H1 (cell line): ENCODE data around the gene MAGED4B. TPM values are rescaled to one million over a fixed set of nuclear protein-coding genes. Genes with fewer than 3 reads are reported as not detected.
A peak's percentile ranks its signal among the peaks of the same experiment; 100 is the strongest.

ENCODE experiments used
- CTCF ChIA-PET: fragments of 300-600 bp; sonication (Branson Sonifier 250); formaldehyde crosslinking; loops from one replicate; lab custom pipeline; 2021; ENCODE audit not compliant: partially characterized antibody; lab: Charles Lee
- POLR2A ChIA-PET: fragments of 300-600 bp; sonication (Branson Sonifier 250); formaldehyde crosslinking; loops from one replicate; lab custom pipeline; 2021; ENCODE audit warnings: inconsistent platforms; ENCODE audit not compliant: partially characterized antibody; lab: Charles Lee
- DNase-seq, 2 experiments: peaks; one replicate each; pipeline versions ENCODE4 v3.0.0 to v3.0.0-alpha.2; 2010 to 2022; ENCODE audit warnings: low spot score in 2 of 2, low read depth in 1 of 2, mixed read lengths in 1 of 2
- FAIRE-seq: peaks from 2 replicates; lab custom pipeline; 2011; peaks lifted over from hg19 to GRCh38; lab: Jason Lieb, UNC
- H2AFZ ChIP-seq: 2 replicates; pipeline ENCODE4 v1.8.1; 2012; ENCODE audit warnings: low read length, inconsistent platforms
- H2AK5ac ChIP-seq: 2 replicates; pipeline ENCODE4 v1.6.1; 2013; ENCODE audit warnings: low read depth, low read length
- H2BK120ac ChIP-seq: replicated peaks from 2 replicates; pipeline ENCODE3; 2013; ENCODE audit warnings: low read depth, low read length, inconsistent platforms
- H2BK12ac ChIP-seq: 2 replicates; pipeline ENCODE4 v1.6.1; 2013; ENCODE audit warnings: low read depth, low read length
- H2BK15ac ChIP-seq: 2 replicates; pipeline ENCODE4 v1.6.1; 2013; ENCODE audit warnings: low read length
- H2BK20ac ChIP-seq: 2 replicates; pipeline ENCODE4 v1.6.1; 2013; ENCODE audit warnings: low read length
- H2BK5ac ChIP-seq: 2 replicates; pipeline ENCODE4 v1.6.1; 2013; ENCODE audit warnings: low read depth, low read length
- H3K14ac ChIP-seq: 2 replicates; pipeline ENCODE4 v1.6.1; 2013; ENCODE audit warnings: inconsistent platforms; ENCODE audit not compliant: insufficient read length
- H3K18ac ChIP-seq: 2 replicates; pipeline ENCODE4 v1.6.1; 2013; ENCODE audit warnings: low read length; ENCODE audit errors: extremely low read depth
- H3K23ac ChIP-seq: 2 replicates; pipeline ENCODE4 v1.6.1; 2013; ENCODE audit warnings: inconsistent platforms; ENCODE audit not compliant: insufficient read length
- H3K23me2 ChIP-seq: 2 replicates; pipeline ENCODE4 v1.6.1; 2013; ENCODE audit warnings: low read depth, low read length
- H3K27ac ChIP-seq: 2 replicates; pipeline ENCODE4 v1.6.1; 2011; ENCODE audit warnings: low read depth, low read length, inconsistent platforms
- H3K27me3 ChIP-seq, 4 experiments: replicated peaks in 1 of 4; 1 replicate in 1 of 4; 2 replicates in 3 of 4; pipeline versions ENCODE4 v1.6.1 to v1.8.1; 2011 to 2013; ENCODE audit warnings: low read length in 3 of 4, mild to moderate bottlenecking in 3 of 4, inconsistent platforms in 2 of 4, mixed read lengths in 2 of 4, moderate library complexity in 1 of 4; ENCODE audit not compliant: control insufficient read depth in 3 of 4, insufficient read depth in 3 of 4; ENCODE audit errors: extremely low read depth in 1 of 4
- H3K36me3 ChIP-seq, 4 experiments: 2 replicates each; pipeline versions ENCODE4 v1.6.1 to v1.8.1; 2011 to 2013; ENCODE audit warnings: mild to moderate bottlenecking in 4 of 4, low read length in 3 of 4, moderate library complexity in 2 of 4, control low read depth in 1 of 4, inconsistent platforms in 1 of 4; ENCODE audit not compliant: insufficient read depth in 4 of 4, control insufficient read depth in 2 of 4
- H3K4ac ChIP-seq: replicated peaks from 2 replicates; pipeline ENCODE3; 2013; ENCODE audit warnings: low read length, low read depth, mixed read lengths, inconsistent platforms; ENCODE audit not compliant: insufficient read length
- H3K4me1 ChIP-seq, 4 experiments: replicated peaks in 1 of 4; 1 replicate in 1 of 4; 2 replicates in 3 of 4; pipeline versions ENCODE4 v1.6.1 to v1.8.1; 2011 to 2013; ENCODE audit warnings: low read length in 3 of 4, inconsistent platforms in 2 of 4, mixed read lengths in 1 of 4; ENCODE audit not compliant: insufficient read depth in 4 of 4, control insufficient read depth in 3 of 4
- H3K4me2 ChIP-seq, 2 experiments: 2 replicates each; pipeline versions ENCODE4 v1.6.1 to v1.8.1; 2011 to 2013; ENCODE audit warnings: low read depth in 2 of 2, low read length in 2 of 2, control low read depth in 1 of 2, inconsistent platforms in 1 of 2, mild to moderate bottlenecking in 1 of 2; ENCODE audit not compliant: insufficient read depth in 1 of 2
- H3K4me3 ChIP-seq, 4 experiments: fragments of 200-600, 300-600 bp in 1 of 4; sonication (generic), shearing (Covaris generic), sonication (Bioruptor Twin) in 1 of 4; 2 replicates each; pipeline versions ENCODE4 v1.5.1 to v1.8.1; 2011 to 2016; ENCODE audit warnings: low read length in 4 of 4, low read depth in 3 of 4, control low read depth in 2 of 4, inconsistent platforms in 2 of 4, mild to moderate bottlenecking in 2 of 4, mixed read lengths in 1 of 4, moderate library complexity in 1 of 4; ENCODE audit not compliant: insufficient read depth in 2 of 4; ENCODE audit errors: extremely low read depth in 1 of 4
- H3K56ac ChIP-seq: replicated peaks from 2 replicates; pipeline ENCODE3; 2013; ENCODE audit warnings: low read depth, mild to moderate bottlenecking, mixed read lengths, low read length, inconsistent platforms; ENCODE audit not compliant: insufficient read length
- H3K79me1 ChIP-seq: 2 replicates; pipeline ENCODE4 v1.6.1; 2013; ENCODE audit warnings: low read depth, low read length, control low read depth
- H3K79me2 ChIP-seq, 2 experiments: 2 replicates each; pipeline versions ENCODE4 v1.6.1 to v1.8.1; 2012 to 2013; ENCODE audit warnings: low read length in 2 of 2, mild to moderate bottlenecking in 2 of 2, inconsistent platforms in 1 of 2; ENCODE audit not compliant: insufficient read depth in 2 of 2, control insufficient read depth in 1 of 2
- H3K9ac ChIP-seq, 4 experiments: replicated peaks in 1 of 4; 1 replicate in 1 of 4; 2 replicates in 3 of 4; pipeline versions ENCODE4 v1.6.1 to v1.8.1; 2011 to 2013; ENCODE audit warnings: low read depth in 3 of 4, low read length in 3 of 4, control low read depth in 2 of 4, mild to moderate bottlenecking in 2 of 4, moderate library complexity in 2 of 4, inconsistent platforms in 1 of 4; ENCODE audit errors: extremely low read depth in 1 of 4
- H3K9me3 ChIP-seq, 2 experiments: 2 replicates each; pipeline versions ENCODE4 v1.6.1 to v1.8.1; 2012 to 2013; ENCODE audit warnings: mild to moderate bottlenecking in 2 of 2, moderate library complexity in 2 of 2, control low read depth in 1 of 2, inconsistent platforms in 1 of 2, low read depth in 1 of 2, low read length in 1 of 2, mixed read lengths in 1 of 2; ENCODE audit not compliant: insufficient read depth in 2 of 2
- H4K20me1 ChIP-seq, 2 experiments: replicated peaks in 1 of 2; 2 replicates each; pipeline versions ENCODE3 to v1.8.1; 2011 to 2013; ENCODE audit warnings: inconsistent platforms in 2 of 2, low read length in 2 of 2, mild to moderate bottlenecking in 1 of 2; ENCODE audit not compliant: insufficient read depth in 2 of 2, control insufficient read depth in 1 of 2
- H4K5ac ChIP-seq: 2 replicates; pipeline ENCODE4 v1.6.1; 2013; ENCODE audit warnings: low read length, low read depth, mixed read lengths, inconsistent platforms; ENCODE audit not compliant: insufficient read length
- H4K8ac ChIP-seq: 2 replicates; pipeline ENCODE4 v1.8.0; 2013; ENCODE audit warnings: mild to moderate bottlenecking, moderate library complexity, low read length, inconsistent platforms; ENCODE audit not compliant: insufficient read depth; ENCODE audit errors: extremely low read depth
- H4K91ac ChIP-seq: replicated peaks from 2 replicates; pipeline ENCODE3; 2013; ENCODE audit warnings: low read length, mixed read lengths, inconsistent platforms; ENCODE audit not compliant: insufficient read length
- CEBPB ChIP-seq: IDR thresholded peaks from 2 replicates; pipeline ENCODE4 v1.6.1; 2012; ENCODE audit warnings: low read depth, low read length
- CHD2 ChIP-seq: IDR thresholded peaks from 2 replicates; pipeline ENCODE4 v1.6.1; 2012; ENCODE audit warnings: low read length, improper control_type of control experiment
- CREB1 ChIP-seq: IDR thresholded peaks from 2 replicates; pipeline ENCODE4 v1.6.1; 2012; ENCODE audit warnings: inconsistent platforms
- EZH2 ChIP-seq: fragments of 200-600 bp; sonication (generic); IDR thresholded peaks from 2 replicates; pipeline ENCODE4 v1.7.1; 2012; ENCODE audit warnings: low read depth, mild to moderate bottlenecking, moderate library complexity, low read length, inconsistent platforms; ENCODE audit not compliant: severe bottlenecking
- HDAC6 ChIP-seq: IDR thresholded peaks from one replicate; pipeline ENCODE4 v1.7.1; 2012; ENCODE audit warnings: low read depth, mild to moderate bottlenecking, inconsistent platforms, low read length, moderate library complexity
- KDM5A ChIP-seq: fragments of 200-600 bp; IDR thresholded peaks from 2 replicates; pipeline ENCODE4 v1.7.1; 2012; ENCODE audit warnings: mild to moderate bottlenecking, low read length, inconsistent platforms, mixed read lengths
- PHF8 ChIP-seq: fragments of 200-600 bp; sonication (generic); conservative IDR thresholded peaks from 2 replicates; pipeline ENCODE4 v1.7.1; 2012; ENCODE audit warnings: low read depth, mild to moderate bottlenecking, inconsistent platforms, low read length, moderate library complexity
- POU5F1 ChIP-seq: IDR thresholded peaks from 2 replicates; pipeline ENCODE4 v1.6.1; 2011; ENCODE audit warnings: low read depth, mild to moderate bottlenecking, low read length, moderate library complexity
- RXRA ChIP-seq: IDR thresholded peaks from 2 replicates; pipeline ENCODE4 v1.6.1; 2011; ENCODE audit warnings: low read depth, mild to moderate bottlenecking, low read length, moderate library complexity; ENCODE audit not compliant: insufficient read depth
- SIN3A ChIP-seq, 2 experiments: IDR thresholded peaks in 1 of 2; conservative IDR thresholded peaks in 1 of 2; 2 replicates each; pipeline ENCODE4 v1.6.1; 2011 to 2012; ENCODE audit warnings: low read length in 2 of 2, improper control_type of control experiment in 1 of 2, low read depth in 1 of 2, mild to moderate bottlenecking in 1 of 2
- SIRT6 ChIP-seq: IDR thresholded peaks from one replicate; pipeline ENCODE4 v1.7.1; 2012; ENCODE audit warnings: low read length, inconsistent platforms
- SIX5 ChIP-seq: IDR thresholded peaks from 2 replicates; pipeline ENCODE4 v1.6.1; 2011; ENCODE audit warnings: mild to moderate bottlenecking, low read depth, low read length
- TAF1 ChIP-seq: IDR thresholded peaks from 2 replicates; pipeline ENCODE4 v1.6.1; 2011; ENCODE audit warnings: mild to moderate bottlenecking, low read depth, low read length
- WGBS, 2 experiments: shearing (Covaris generic) in 1 of 2; methylation state at CpG; one replicate each; pipeline versions ENCODE4 v1.1.6 to v1.1.7; 2013 to 2015; ENCODE audit warnings: low lambda C conversion rate in 2 of 2, mixed read lengths in 2 of 2, inconsistent platforms in 1 of 2, low coverage in 1 of 2, missing lambda C conversion rate in 1 of 2; ENCODE audit not compliant: insufficient replicate concordance in 2 of 2, insufficient coverage in 1 of 2, insufficient read length in 1 of 2; ENCODE audit errors: extremely low coverage in 1 of 2, missing lambda C conversion rate in 1 of 2; 5-methylcytosine and 5-hydroxymethylcytosine counted together
- polyA plus RNA-seq, 7 experiments: library from polyadenylated mRNA; depleted of rRNA in 3 of 7; stranded (reverse) in 5 of 7; unstranded in 2 of 7; fragments of >200 nt in 5 of 7; fragments of 200-250 nt in 2 of 7; gene quantifications; 1 replicate in 5 of 7; 2 replicates in 1 of 7; 4 replicates in 1 of 7; pipeline versions ENCODE4 v1.2.1 to v1.2.3, GENCODE V29; 2011 to 2013; ENCODE audit warnings: missing spikeins in 2 of 7, mixed read lengths in 2 of 7
- total RNA-seq: library from RNA; stranded (reverse); fragmentation: NEBNext Ultra II Directional; extraction: Animal tissue kit (Norgen Biotek cat#: 25700); gene quantifications from 2 replicates; pipeline ENCODE4 v1.2.1, GENCODE V29; 2021
- TF ChIP-seq, protein P1 (sequence below): IDR thresholded peaks from 2 replicates; pipeline ENCODE4 v1.6.1; 2012; ENCODE audit warnings: low read length, inconsistent platforms

MAGED4B gene
- total and polyA plus RNA-seq, 2 of the 8 experiments (the other 6 are each of a cell fraction or from before 2014, with no cell fraction given): 78.3 to 114 TPM

DNA sequence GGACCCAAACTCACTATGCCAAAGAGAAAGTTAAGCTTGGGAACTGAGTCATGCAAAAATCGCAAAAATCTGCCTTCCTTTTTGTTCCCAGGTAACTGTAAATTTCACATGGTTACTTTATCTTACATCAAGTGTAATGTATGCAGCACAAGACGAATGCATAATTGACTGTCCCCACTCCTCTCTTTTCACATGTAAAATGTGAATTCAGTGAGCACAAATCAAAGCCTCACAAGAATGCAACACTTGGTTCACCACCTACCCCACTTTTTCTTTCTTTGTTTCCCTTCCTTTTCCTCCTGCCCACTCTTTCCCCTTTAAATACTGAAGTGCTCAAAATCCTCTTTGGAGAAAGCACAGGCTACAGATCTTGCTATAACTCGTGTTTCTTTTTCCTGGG, 53.2 kb downstream of the MAGED4B start:
- CTCF ChIA-PET: no interaction called here
- H3K56ac ChIP-seq: no peak overlapping the region
- TF ChIP-seq EZH2: no peak
- no peak for TF ChIP-seq PHF8
- no peak for TF ChIP-seq SIX5
- TF ChIP-seq CEBPB: no peak
- TF ChIP-seq RXRA: no peak
- TF ChIP-seq TAF1: no peak
- no peak for TF ChIP-seq POU5F1
- TF ChIP-seq, protein P1, sequence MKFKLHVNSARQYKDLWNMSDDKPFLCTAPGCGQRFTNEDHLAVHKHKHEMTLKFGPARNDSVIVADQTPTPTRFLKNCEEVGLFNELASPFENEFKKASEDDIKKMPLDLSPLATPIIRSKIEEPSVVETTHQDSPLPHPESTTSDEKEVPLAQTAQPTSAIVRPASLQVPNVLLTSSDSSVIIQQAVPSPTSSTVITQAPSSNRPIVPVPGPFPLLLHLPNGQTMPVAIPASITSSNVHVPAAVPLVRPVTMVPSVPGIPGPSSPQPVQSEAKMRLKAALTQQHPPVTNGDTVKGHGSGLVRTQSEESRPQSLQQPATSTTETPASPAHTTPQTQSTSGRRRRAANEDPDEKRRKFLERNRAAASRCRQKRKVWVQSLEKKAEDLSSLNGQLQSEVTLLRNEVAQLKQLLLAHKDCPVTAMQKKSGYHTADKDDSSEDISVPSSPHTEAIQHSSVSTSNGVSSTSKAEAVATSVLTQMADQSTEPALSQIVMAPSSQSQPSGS: no peak
- TF ChIP-seq SIRT6: no peak
- TF ChIP-seq HDAC6: no peak
- no peak for TF ChIP-seq CHD2
- TF ChIP-seq SIN3A (conservative IDR thresholded peaks at IDR 0.05 in 1 of 2, IDR thresholded peaks at IDR 0.05 in 1 of 2; ENCODE audit: low read depth in 1 of 2, low read length in 2 of 2): no peak
- TF ChIP-seq KDM5A: no peak
- no peak for TF ChIP-seq CREB1

More for the DNA sequence above, 53.2 kb downstream of the MAGED4B start:
- no peaks in the 10 kb centered on the region for H3K27me3 ChIP-seq
- H2BK5ac ChIP-seq: no peak overlapping the region
- no peak overlapping the region for H3K23ac ChIP-seq
- H4K8ac ChIP-seq: no peak overlapping the region
- WGBS, 2 experiments: 13% methylated on average over 3 of the region's 3 CpGs; no CpG with 5 or more reads in 1 of the 2 experiments
- no peak overlapping the region for H2AFZ ChIP-seq
- peaks cover 0 to 4% (median 2%) of the 10 kb centered on the region in 4 experiments; a peak in 1 of 7 replicates for H3K4me1 ChIP-seq
- H3K79me2 ChIP-seq: no peaks in the 10 kb centered on the region
- no peak overlapping the region for H2BK120ac ChIP-seq
- H3K9ac ChIP-seq: no peak overlapping the region
- H3K36me3 ChIP-seq: no peaks in the 10 kb centered on the region
- H3K4ac ChIP-seq: no peak overlapping the region
- H3K79me1 ChIP-seq: no peaks in the 10 kb centered on the region
- no peaks in the 10 kb centered on the region for H4K20me1 ChIP-seq
- POLR2A ChIA-PET: no interaction called here
- H2BK20ac ChIP-seq: no peak overlapping the region
- H3K27ac ChIP-seq: no peak overlapping the region; the same call in 1 of the 2 replicates
- H2BK15ac ChIP-seq: no peak overlapping the region
- no peak overlapping the region for H2AK5ac ChIP-seq
- no peak overlapping the region for H4K91ac ChIP-seq
- no peak overlapping the region for H3K4me3 ChIP-seq
- FAIRE-seq (no peak), DNase-seq (no peak)
- no peaks in the 10 kb centered on the region for H3K23me2 ChIP-seq
- H3K4me2 ChIP-seq: peak overlapping the region; percentile 14 to 28; a peak in 3 of 4 replicates
- no peak overlapping the region for H4K5ac ChIP-seq
- no peaks in the 10 kb centered on the region for H3K9me3 ChIP-seq
- H3K14ac ChIP-seq: no peak overlapping the region
- no peak overlapping the region for H3K18ac ChIP-seq
- no peak overlapping the region for H2BK12ac ChIP-seq
